PC-9 (cell line): Measurements from ENCODE around the gene RHOF. TPM values are rescaled to one million over a fixed set of nuclear protein-coding genes. Genes with fewer than 3 reads are reported as not detected.

Experiments
- Bru-seq: library from RNA; stranded (reverse); fragments of 400-500 nt; gene quantifications from one replicate; lab custom pipeline; 2021; lab: Mats Ljungman, UMichigan
- BruChase-seq, 2 experiments: library from RNA; stranded (reverse); fragments of 400-500 nt; gene quantifications; one replicate each; lab custom pipeline; 2021; lab: Mats Ljungman, UMichigan
- BruUV-seq: library from RNA; stranded (reverse); fragments of 400-500 nt; replicated peaks from 2 replicates; lab custom pipeline; 2021; lab: Mats Ljungman, UMichigan
- CTCF ChIA-PET: fragments of 300-600 bp; sonication (Branson Sonifier 250); formaldehyde crosslinking; loops from one replicate; lab custom pipeline; 2022; ENCODE audit warnings: antibody characterized with exemption; lab: Charles Lee
- POLR2A ChIA-PET: fragments of 300-600 bp; sonication (Branson Sonifier 250); formaldehyde crosslinking; loops from one replicate; lab custom pipeline; 2022; ENCODE audit warnings: antibody characterized with exemption; ENCODE audit not compliant: unreplicated experiment; lab: Charles Lee
- DNase-seq, 2 experiments: peaks; one replicate each; pipeline versions ENCODE4 v3.0.0 to v3.0.0-alpha.2; 2015 to 2022; ENCODE audit warnings: mixed read lengths in 1 of 2
- H2AFZ ChIP-seq: fragments of 200-600 bp; sonication (generic); 2 replicates; pipeline ENCODE4 v1.8.1; 2017; ENCODE audit warnings: antibody characterized with exemption
- H3F3A ChIP-seq: fragments of 200-600 bp; sonication (generic); 2 replicates; pipeline ENCODE4 v1.8.1; 2017; ENCODE audit warnings: antibody characterized with exemption, mild to moderate bottlenecking, low read depth; ENCODE audit not compliant: insufficient read depth
- H3K27ac ChIP-seq: fragments of 200-600 bp; sonication (generic); 2 replicates; pipeline ENCODE4 v1.6.1; 2016; ENCODE audit warnings: mixed run types
- H3K27me3 ChIP-seq: fragments of 200-600 bp; sonication (generic); 2 replicates; pipeline ENCODE4 v1.6.1; 2016; ENCODE audit warnings: low read depth, mixed run types; ENCODE audit not compliant: insufficient read depth
- H3K36me3 ChIP-seq: fragments of 200-600 bp; sonication (generic); 2 replicates; pipeline ENCODE4 v1.6.1; 2016; ENCODE audit warnings: low read depth, mixed run types
- H3K4me1 ChIP-seq: fragments of 200-600 bp; sonication (generic); replicated peaks from 2 replicates; pipeline ENCODE4 v1.6.1; 2016; ENCODE audit warnings: mixed run types; ENCODE audit not compliant: insufficient read depth
- H3K4me2 ChIP-seq: fragments of 200-600 bp; sonication (generic); 2 replicates; pipeline ENCODE4 v1.6.1; 2017; ENCODE audit warnings: mixed run types
- H3K4me3 ChIP-seq: fragments of 200-600 bp; sonication (generic); 2 replicates; pipeline ENCODE4 v1.6.1; 2016; ENCODE audit warnings: mixed run types
- H3K79me2 ChIP-seq: fragments of 200-600 bp; sonication (generic); 2 replicates; pipeline ENCODE4 v1.6.1; 2017; ENCODE audit warnings: low read depth, mixed run types
- H3K9me2 ChIP-seq: fragments of 200-600 bp; sonication (generic); 2 replicates; pipeline ENCODE4 v1.8.1; 2017; ENCODE audit warnings: mild to moderate bottlenecking; ENCODE audit not compliant: insufficient read depth
- H3K9me3 ChIP-seq: fragments of 200-600 bp; sonication (generic); 2 replicates; pipeline ENCODE4 v1.8.1; 2016; ENCODE audit warnings: low read depth; ENCODE audit not compliant: insufficient read depth
- H4K20me1 ChIP-seq: fragments of 200-600 bp; sonication (generic); 2 replicates; pipeline ENCODE4 v1.8.1; 2017; ENCODE audit not compliant: insufficient read depth
- EZH2 ChIP-seq: fragments of 200-600 bp; sonication (generic); IDR thresholded peaks from 2 replicates; pipeline ENCODE4 v1.8.0; 2017; ENCODE audit warnings: antibody characterized with exemption, low read depth
- intact Hi-C: fragments of 100-400 bp; cut with micrococcal nuclease; formaldehyde crosslinking; loops from one replicate; pipeline ENCODE4 v1.10.0; 2022; ENCODE audit not compliant: unreplicated experiment
- long read RNA-seq: library from polyadenylated mRNA; stranded (forward); transcript quantifications from one replicate; pipeline ENCODE4 v2.0.0, GENCODE V29; 2022
- total RNA-seq: library from RNA; stranded (reverse); gene quantifications from 2 replicates; pipeline ENCODE4 v1.2.3, GENCODE V29; 2021
- TF ChIP-seq, protein P1 (sequence below): fragments of 200-600 bp; sonication (generic); conservative IDR thresholded peaks from 2 replicates; pipeline ENCODE4 v1.6.1; 2017; ENCODE audit warnings: mixed run types, antibody characterized with exemption, mild to moderate bottlenecking, moderate library complexity

The RHOF gene, protein sequence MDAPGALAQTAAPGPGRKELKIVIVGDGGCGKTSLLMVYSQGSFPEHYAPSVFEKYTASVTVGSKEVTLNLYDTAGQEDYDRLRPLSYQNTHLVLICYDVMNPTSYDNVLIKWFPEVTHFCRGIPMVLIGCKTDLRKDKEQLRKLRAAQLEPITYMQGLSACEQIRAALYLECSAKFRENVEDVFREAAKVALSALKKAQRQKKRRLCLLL
- total RNA-seq, result 132 and 179 TPM in 2 replicates
- percentile 95 among the genes with signal in this experiment for Bru-seq, nascent RNA
- BruChase-seq, experiment 1, labeled RNA remaining after a 2-hour chase, result percentile 90 among the genes with signal in this experiment
- percentile 98 among the genes with signal in this experiment for BruChase-seq, experiment 2, labeled RNA remaining after a 6-hour chase
- long read RNA-seq, transcript RHOF-203 (4 exons, 1,485 nt), result minor isoform, 12 of 364 reads
- long read RNA-seq, transcript RHOF-201 (5 exons, 3,009 nt), result major isoform, 260 of 364 reads
- long read RNA-seq, partial matches to known transcripts, result 5 of 364 reads
- long read RNA-seq, other reads (novel, unspliced or antisense), result 83 of 364 reads

DNA sequence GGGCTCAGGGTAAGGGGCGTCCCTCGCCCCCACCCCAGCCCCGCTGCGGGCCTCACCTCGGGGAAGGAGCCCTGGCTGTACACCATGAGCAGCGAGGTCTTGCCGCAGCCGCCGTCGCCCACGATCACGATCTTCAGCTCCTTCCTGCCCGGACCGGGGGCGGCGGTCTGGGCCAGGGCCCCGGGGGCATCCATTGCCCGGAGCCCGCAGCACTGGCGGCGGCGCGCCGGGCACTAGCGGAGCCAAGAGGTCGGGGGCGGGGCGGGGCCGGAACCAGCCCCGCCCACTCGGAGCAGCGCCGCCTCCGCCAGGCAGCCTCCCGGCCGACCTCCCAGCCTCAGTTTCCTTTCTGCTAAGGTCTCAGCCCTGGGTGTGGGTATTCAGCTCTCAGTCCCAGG, at the start of gene RHOF:
RHOF (minus strand) TSS at position 249 of the 398 bp plus-strand sequence; CDS start at position 194, 55 bp downstream.
- H4K20me1 ChIP-seq, result no peaks in the 10 kb centered on the region
- H2AFZ ChIP-seq, result peak within 1 kb of the TSS; percentile 80
- DNase-seq, result no peak
- H3K4me2 ChIP-seq, result peak within 1 kb of the TSS; percentile 93
- H3K4me1 ChIP-seq, result peaks cover 71% of the 10 kb centered on the region
- CTCF ChIA-PET, result interaction anchor here (0.6 to 4.9 kb wide), 8 partner anchors 18 to 241 kb away, joined by 3 to 32 read pairs (median 9); partner anchors contain the start of gene PSMD9
- BruUV-seq, result no TSS peak
- H3K4me3 ChIP-seq, result peak within 1 kb of the TSS; percentile 79
- POLR2A ChIA-PET, result interaction anchor here (0.5 to 1.1 kb wide), 3 partner anchors 10 to 42 kb away, joined by 4 to 5 read pairs (median 4); no protein-coding TSS in a partner anchor
- no peaks in the 10 kb centered on the region for H3K27me3 ChIP-seq
- H3K9me3 ChIP-seq, result no peaks in the 10 kb centered on the region
- no peaks in the 10 kb centered on the region for H3K36me3 ChIP-seq
- H3K9me2 ChIP-seq, result no peaks in the 10 kb centered on the region
- H3K27ac ChIP-seq, result peak within 1 kb of the TSS; percentile 100
- TF ChIP-seq, protein P1, sequence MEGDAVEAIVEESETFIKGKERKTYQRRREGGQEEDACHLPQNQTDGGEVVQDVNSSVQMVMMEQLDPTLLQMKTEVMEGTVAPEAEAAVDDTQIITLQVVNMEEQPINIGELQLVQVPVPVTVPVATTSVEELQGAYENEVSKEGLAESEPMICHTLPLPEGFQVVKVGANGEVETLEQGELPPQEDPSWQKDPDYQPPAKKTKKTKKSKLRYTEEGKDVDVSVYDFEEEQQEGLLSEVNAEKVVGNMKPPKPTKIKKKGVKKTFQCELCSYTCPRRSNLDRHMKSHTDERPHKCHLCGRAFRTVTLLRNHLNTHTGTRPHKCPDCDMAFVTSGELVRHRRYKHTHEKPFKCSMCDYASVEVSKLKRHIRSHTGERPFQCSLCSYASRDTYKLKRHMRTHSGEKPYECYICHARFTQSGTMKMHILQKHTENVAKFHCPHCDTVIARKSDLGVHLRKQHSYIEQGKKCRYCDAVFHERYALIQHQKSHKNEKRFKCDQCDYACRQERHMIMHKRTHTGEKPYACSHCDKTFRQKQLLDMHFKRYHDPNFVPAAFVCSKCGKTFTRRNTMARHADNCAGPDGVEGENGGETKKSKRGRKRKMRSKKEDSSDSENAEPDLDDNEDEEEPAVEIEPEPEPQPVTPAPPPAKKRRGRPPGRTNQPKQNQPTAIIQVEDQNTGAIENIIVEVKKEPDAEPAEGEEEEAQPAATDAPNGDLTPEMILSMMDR, result no peak
- no peak for TF ChIP-seq EZH2
- peaks cover 70% of the 10 kb centered on the region for H3F3A ChIP-seq
- peaks cover 72% of the 10 kb centered on the region for H3K79me2 ChIP-seq
- intact Hi-C loops, result loop anchor here (2.0 to 10.0 kb wide), 5 partner anchors 81 to 569 kb away; partner anchors contain the start of gene TMEM120B

- H4K20me1 ChIP-seq, result no peaks in the 10 kb centered on the region
- H3K4me1 ChIP-seq, result no peaks in the 10 kb centered on the region; the same call in 1 of the 2 replicates
- no peaks in the 10 kb centered on the region for H3K79me2 ChIP-seq
- intact Hi-C loops, result loop anchor here (1.0 kb wide), 1 partner anchor 48 kb away; the partner anchor contains the start of gene PSMD9
- CTCF ChIA-PET, result interaction anchor here (0.6 to 1.1 kb wide), 4 partner anchors 13 to 223 kb away, joined by 3 to 5 read pairs (median 4); no protein-coding TSS in a partner anchor
- peak overlapping the region; percentile 76 for H3K4me2 ChIP-seq
- peaks cover 16% of the 10 kb centered on the region; the same call in 1 of the 2 replicates for H3F3A ChIP-seq
- no peak for DNase-seq
- H3K36me3 ChIP-seq, result no peaks in the 10 kb centered on the region
- POLR2A ChIA-PET, result no interaction called here
- TF ChIP-seq EZH2, result no peak
- TF ChIP-seq, protein P1, result no peak
- peak overlapping the region; percentile 60 for H3K4me3 ChIP-seq
- H3K27ac ChIP-seq, result no peak overlapping the region
- H3K27me3 ChIP-seq, result no peaks in the 10 kb centered on the region
- H3K9me3 ChIP-seq, result no peaks in the 10 kb centered on the region
- peak overlapping the region; percentile 78 for H2AFZ ChIP-seq
- BruUV-seq, result TSS peak; percentile 77
- H3K9me2 ChIP-seq, result no peaks in the 10 kb centered on the region
These were observed 46.7 kb upstream of the RHOF start for GRCh38 chr12:121839993-121840761.
